ENCODE data around the gene NR2F2.

- TF ChIP-seq POLR2AphosphoS5 (IDR thresholded peaks at IDR 0.05; ENCODE audit: insufficient read depth in 1 of 2, low read depth in 1 of 2) (no peak), CTCF (IDR thresholded peaks at IDR 0.05) (no peak), POLR2A (IDR thresholded peaks at IDR 0.05) (no peak)
These were observed 10.4 kb downstream of the NR2F2 start for GRCh38 chr15:96340598-96341512.

Measured in vagina (tissue), 2 donors.